GM13977 (cell line): Measurements from ENCODE around the gene IDUA.

Source experiments
- DNase-seq: peaks from one replicate; pipeline ENCODE4 v3.0.0; 2012; ENCODE audit warnings: low spot score
- in situ Hi-C: fragments of 300-500 bp; cut with MboI; formaldehyde crosslinking; loops from one replicate; pipeline ENCODE4 v1.12.0; 2022; ENCODE audit warnings: low sequenced_read_pairs, low pct_unique_long_range_greater_than_20kb, mixed read lengths, inconsistent platforms; ENCODE audit not compliant: unreplicated experiment
- TF ChIP-seq, protein P1 (sequence below): IDR thresholded peaks from 2 replicates; pipeline ENCODE4 v1.5.1; 2012; ENCODE audit warnings: mild to moderate bottlenecking, control low read depth; ENCODE audit not compliant: insufficient read depth; ENCODE audit errors: extremely low read depth, missing control alignments

IDUA gene

GRCh38 chr4:957231-957580, 29.6 kb upstream of the IDUA start:
- in situ Hi-C loops = no loop called here
- no peak for DNase-seq
- TF ChIP-seq, protein P1, sequence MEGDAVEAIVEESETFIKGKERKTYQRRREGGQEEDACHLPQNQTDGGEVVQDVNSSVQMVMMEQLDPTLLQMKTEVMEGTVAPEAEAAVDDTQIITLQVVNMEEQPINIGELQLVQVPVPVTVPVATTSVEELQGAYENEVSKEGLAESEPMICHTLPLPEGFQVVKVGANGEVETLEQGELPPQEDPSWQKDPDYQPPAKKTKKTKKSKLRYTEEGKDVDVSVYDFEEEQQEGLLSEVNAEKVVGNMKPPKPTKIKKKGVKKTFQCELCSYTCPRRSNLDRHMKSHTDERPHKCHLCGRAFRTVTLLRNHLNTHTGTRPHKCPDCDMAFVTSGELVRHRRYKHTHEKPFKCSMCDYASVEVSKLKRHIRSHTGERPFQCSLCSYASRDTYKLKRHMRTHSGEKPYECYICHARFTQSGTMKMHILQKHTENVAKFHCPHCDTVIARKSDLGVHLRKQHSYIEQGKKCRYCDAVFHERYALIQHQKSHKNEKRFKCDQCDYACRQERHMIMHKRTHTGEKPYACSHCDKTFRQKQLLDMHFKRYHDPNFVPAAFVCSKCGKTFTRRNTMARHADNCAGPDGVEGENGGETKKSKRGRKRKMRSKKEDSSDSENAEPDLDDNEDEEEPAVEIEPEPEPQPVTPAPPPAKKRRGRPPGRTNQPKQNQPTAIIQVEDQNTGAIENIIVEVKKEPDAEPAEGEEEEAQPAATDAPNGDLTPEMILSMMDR = no peak

GRCh38 chr4:957581-958313, 29.1 kb upstream of the IDUA start:
- no peak for DNase-seq
- in situ Hi-C loops = no loop called here
- TF ChIP-seq, protein P1 = no peak

DNA sequence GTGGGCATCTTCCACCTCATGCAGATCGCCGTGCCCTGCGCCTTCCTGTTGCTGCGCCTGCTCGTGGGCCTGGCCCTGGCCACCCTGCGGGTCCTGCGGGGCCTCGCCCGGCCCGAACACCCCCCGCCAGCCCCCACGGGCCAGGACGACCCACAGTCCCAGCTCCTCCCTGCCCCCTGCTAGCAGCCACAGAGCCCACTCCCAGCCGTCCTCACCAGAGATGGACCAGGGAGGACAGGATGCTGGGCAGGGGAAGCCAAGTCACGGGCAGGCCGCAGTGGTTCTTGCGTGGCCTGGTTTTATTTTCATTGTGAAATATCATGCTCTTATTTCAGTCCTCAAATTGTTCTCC, 28.6 kb upstream of the IDUA start:
- TF ChIP-seq, protein P1 = no peak
- in situ Hi-C loops = no loop called here
- DNase-seq = no peak

DNA sequence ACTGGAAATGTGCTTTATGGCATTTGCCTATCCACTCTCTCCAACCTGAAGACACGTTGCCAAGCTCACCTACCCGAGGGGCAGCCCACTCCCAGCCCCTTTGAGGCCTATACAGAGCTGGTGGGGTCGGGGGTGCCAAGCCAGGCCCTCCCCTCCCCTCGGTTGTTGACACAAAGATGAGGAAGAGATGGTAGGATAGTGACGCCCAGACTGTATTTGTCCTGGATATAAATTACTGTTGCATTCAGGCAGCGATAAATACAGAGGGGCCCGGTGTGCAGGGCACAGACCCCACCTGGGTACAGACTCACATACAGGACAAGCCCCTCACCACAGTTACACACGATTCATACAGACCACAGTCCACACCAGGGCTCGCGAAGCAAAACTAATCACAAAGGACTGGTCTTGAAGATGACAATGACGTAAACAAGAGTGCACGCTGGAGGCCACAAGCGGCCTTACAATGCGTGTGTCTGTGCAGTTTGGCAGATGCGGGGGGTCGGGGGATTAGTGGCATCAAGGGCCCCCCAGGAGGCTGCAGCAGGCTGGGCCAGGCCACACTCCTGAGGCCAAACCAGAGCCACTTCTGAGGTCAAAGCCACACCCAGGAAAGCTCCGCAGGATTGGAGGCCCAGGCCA, 28.0 kb upstream of the IDUA start:
- no peak for DNase-seq
- TF ChIP-seq, protein P1 = no peak
- in situ Hi-C loops = no loop called here

- TF ChIP-seq, protein P1 = no peak
These were observed 27.3 kb upstream of the IDUA start for GRCh38 chr4:959338-960139.

DNA sequence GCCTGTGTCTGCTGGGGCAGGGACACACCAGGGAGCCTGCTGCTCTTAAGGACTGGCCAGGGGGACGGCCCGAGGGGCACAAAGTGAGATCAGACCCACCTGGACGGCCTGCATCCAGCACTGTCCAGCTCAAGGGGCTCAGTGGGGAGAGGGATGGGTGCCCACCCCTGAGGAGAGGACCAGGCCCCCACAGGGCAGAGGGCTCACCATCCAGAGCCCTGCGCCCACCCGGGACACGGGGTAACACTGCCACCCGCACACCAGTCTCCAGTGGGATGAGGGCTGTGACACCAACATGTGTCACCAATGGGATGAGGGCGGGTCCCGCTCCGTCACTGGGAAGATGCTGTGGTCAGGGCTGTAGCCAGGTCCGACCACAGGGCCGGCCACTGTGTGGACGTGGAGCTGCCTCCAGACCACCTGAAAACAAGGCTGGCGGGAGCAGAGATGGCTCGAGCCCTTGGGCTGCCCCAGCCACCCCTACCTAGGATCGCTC, 26.7 kb upstream of the IDUA start:
- TF ChIP-seq, protein P1 = no peak
- DNase-seq = no peak
- in situ Hi-C loops = no loop called here

More at GRCh38 chr4:959338-960139, 27.3 kb upstream of the IDUA start:
- DNase-seq = no peak
- in situ Hi-C loops = no loop called here
